HL-60 (cell line): ENCODE results near the gene GATA6.

Experiments used
- GABPA ChIP-seq: IDR thresholded peaks from 2 replicates; pipeline ENCODE4 v1.6.1; 2012; ENCODE audit warnings: low read depth
- POLR2AphosphoS5 ChIP-seq: IDR thresholded peaks from 2 replicates; pipeline ENCODE4 v1.6.1; 2012; ENCODE audit warnings: low read depth
- REST ChIP-seq: IDR thresholded peaks from 2 replicates; pipeline ENCODE4 v1.6.1; 2012; ENCODE audit warnings: low read depth; ENCODE audit not compliant: insufficient replicate concordance
- TF ChIP-seq, protein P1 (sequence below): IDR thresholded peaks from one replicate; pipeline ENCODE4 v1.5.1; 2011; ENCODE audit warnings: low read length, control low read depth, inconsistent platforms; ENCODE audit not compliant: insufficient read depth

GRCh38 chr18:22143347-22144340 lies 25.7 kb upstream of the GATA6 start:
- TF ChIP-seq, protein P1, sequence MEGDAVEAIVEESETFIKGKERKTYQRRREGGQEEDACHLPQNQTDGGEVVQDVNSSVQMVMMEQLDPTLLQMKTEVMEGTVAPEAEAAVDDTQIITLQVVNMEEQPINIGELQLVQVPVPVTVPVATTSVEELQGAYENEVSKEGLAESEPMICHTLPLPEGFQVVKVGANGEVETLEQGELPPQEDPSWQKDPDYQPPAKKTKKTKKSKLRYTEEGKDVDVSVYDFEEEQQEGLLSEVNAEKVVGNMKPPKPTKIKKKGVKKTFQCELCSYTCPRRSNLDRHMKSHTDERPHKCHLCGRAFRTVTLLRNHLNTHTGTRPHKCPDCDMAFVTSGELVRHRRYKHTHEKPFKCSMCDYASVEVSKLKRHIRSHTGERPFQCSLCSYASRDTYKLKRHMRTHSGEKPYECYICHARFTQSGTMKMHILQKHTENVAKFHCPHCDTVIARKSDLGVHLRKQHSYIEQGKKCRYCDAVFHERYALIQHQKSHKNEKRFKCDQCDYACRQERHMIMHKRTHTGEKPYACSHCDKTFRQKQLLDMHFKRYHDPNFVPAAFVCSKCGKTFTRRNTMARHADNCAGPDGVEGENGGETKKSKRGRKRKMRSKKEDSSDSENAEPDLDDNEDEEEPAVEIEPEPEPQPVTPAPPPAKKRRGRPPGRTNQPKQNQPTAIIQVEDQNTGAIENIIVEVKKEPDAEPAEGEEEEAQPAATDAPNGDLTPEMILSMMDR = no peak
- no peak for TF ChIP-seq POLR2AphosphoS5
- TF ChIP-seq GABPA = no peak
- no peak for TF ChIP-seq REST
